SK-N-SH (cell line): Measurements from ENCODE around the gene HOPX. TPM values are rescaled to one million over a fixed set of nuclear protein-coding genes. Genes with fewer than 3 reads are reported as not detected.
A peak's percentile ranks its signal among the peaks of the same experiment; 100 is the strongest.

Experiments
- CTCF ChIA-PET: fragments of 300-600, 350-600 bp; formaldehyde crosslinking; extraction: SDS; loops from one replicate; lab custom pipeline; 2021; lab: Yijun Ruan, JAX
- POLR2A ChIA-PET: fragments of 350-600 bp; sonication (Branson Sonifier 250); formaldehyde crosslinking; extraction: SDS; loops from one replicate; lab custom pipeline; 2020; ENCODE audit warnings: antibody characterized with exemption, inconsistent platforms; lab: Yijun Ruan, JAX
- DNase-seq: peaks from one replicate; pipeline ENCODE4 v3.0.0; 2012
- H2AFZ ChIP-seq: fragments of 200-600 bp; sonication (generic); 2 replicates; pipeline ENCODE4 v1.8.1; 2016; ENCODE audit warnings: antibody characterized with exemption, mild to moderate bottlenecking, low read depth
- H3F3A ChIP-seq: fragments of 200-600 bp; sonication (generic); replicated peaks from 2 replicates; pipeline ENCODE3; 2016; ENCODE audit warnings: antibody characterized with exemption, mild to moderate bottlenecking; ENCODE audit not compliant: insufficient read depth
- H3K27ac ChIP-seq, 2 experiments: fragments of 200-500 bp in 1 of 2; fragments of 200-600 bp in 1 of 2; sonication (Bioruptor generic) in 1 of 2; sonication (generic), shearing (Covaris generic) in 1 of 2; 2 replicates each; pipeline versions ENCODE4 v1.5.1 to v1.6.1; 2014 to 2016; ENCODE audit warnings: low read depth in 2 of 2, inconsistent platforms in 1 of 2, low read length in 1 of 2, mild to moderate bottlenecking in 1 of 2, mixed read lengths in 1 of 2
- H3K27me3 ChIP-seq: fragments of 200-600 bp; sonication (generic), shearing (Covaris generic); 2 replicates; pipeline ENCODE4 v1.6.1; 2016; ENCODE audit warnings: mixed run types; ENCODE audit not compliant: insufficient read depth
- H3K36me3 ChIP-seq, 2 experiments: fragments of 200-500 bp in 1 of 2; fragments of 200-600 bp in 1 of 2; sonication (Bioruptor generic) in 1 of 2; sonication (generic) in 1 of 2; replicated peaks in 1 of 2; 2 replicates each; pipeline versions ENCODE3 to v1.5.1; 2014 to 2016; ENCODE audit warnings: low read length in 1 of 2, mild to moderate bottlenecking in 1 of 2; ENCODE audit not compliant: insufficient read depth in 2 of 2, control insufficient read depth in 1 of 2
- H3K4me1 ChIP-seq, 2 experiments: fragments of 200-500 bp in 1 of 2; fragments of 200-600 bp in 1 of 2; sonication (Bioruptor generic) in 1 of 2; sonication (generic), shearing (Covaris generic) in 1 of 2; 2 replicates each; pipeline versions ENCODE4 v1.5.1 to v1.6.1; 2014 to 2016; ENCODE audit warnings: low read depth in 1 of 2, low read length in 1 of 2, mixed run types in 1 of 2; ENCODE audit not compliant: insufficient read depth in 2 of 2, control insufficient read depth in 1 of 2
- H3K4me2 ChIP-seq: fragments of 200-600 bp; sonication (generic), shearing (Covaris generic); 2 replicates; pipeline ENCODE4 v1.6.1; 2017; ENCODE audit warnings: mixed run types
- H3K4me3 ChIP-seq, 2 experiments: fragments of 200-500 bp in 1 of 2; fragments of 200-600 bp in 1 of 2; sonication (Bioruptor generic) in 1 of 2; sonication (generic), shearing (Covaris generic) in 1 of 2; 2 replicates each; pipeline versions ENCODE4 v1.5.1 to v1.8.1; 2014 to 2016; ENCODE audit warnings: low read depth in 2 of 2, inconsistent platforms in 1 of 2, low read length in 1 of 2, mild to moderate bottlenecking in 1 of 2, mixed read lengths in 1 of 2, moderate library complexity in 1 of 2
- H3K79me2 ChIP-seq: fragments of 200-600 bp; sonication (generic); 2 replicates; pipeline ENCODE4 v1.8.1; 2017; ENCODE audit warnings: mild to moderate bottlenecking; ENCODE audit not compliant: insufficient read depth
- H3K9ac ChIP-seq: fragments of 200-600 bp; sonication (generic); 2 replicates; pipeline ENCODE4 v1.6.1; 2017; ENCODE audit warnings: mixed run types
- H3K9me2 ChIP-seq: fragments of 200-600 bp; sonication (generic); 2 replicates; pipeline ENCODE4 v1.6.1; 2017; ENCODE audit warnings: mixed run types
- H3K9me3 ChIP-seq: fragments of 200-600 bp; sonication (generic); 2 replicates; pipeline ENCODE4 v1.6.1; 2017; ENCODE audit warnings: mixed run types, mild to moderate bottlenecking, moderate library complexity
- H4K20me1 ChIP-seq: fragments of 200-600 bp; sonication (generic); 2 replicates; pipeline ENCODE4 v1.6.1; 2017; ENCODE audit warnings: mild to moderate bottlenecking, mixed run types; ENCODE audit not compliant: insufficient read depth
- EP300 ChIP-seq, 2 experiments: IDR thresholded peaks; 2 replicates each; pipeline versions ENCODE4 v1.4.0 to v1.6.1; 2012; ENCODE audit warnings: borderline replicate concordance in 1 of 2, low read depth in 1 of 2, low read length in 1 of 2
- EZH2phosphoT487 ChIP-seq: fragments of 200-600 bp; sonication (generic); IDR thresholded peaks from 2 replicates; pipeline ENCODE4 v1.6.1; 2017; ENCODE audit warnings: low read depth, mixed run types, mild to moderate bottlenecking, antibody characterized with exemption, moderate library complexity, borderline replicate concordance
- FOXJ3 ChIP-seq: sonication (generic); formaldehyde crosslinking; IDR thresholded peaks from 2 replicates; pipeline ENCODE4 v1.5.1; 2020; ENCODE audit warnings: mild to moderate bottlenecking, missing genetic modification reagents
- GABPA ChIP-seq: IDR thresholded peaks from 2 replicates; pipeline ENCODE4 v1.4.0; 2012; ENCODE audit warnings: low read depth, mild to moderate bottlenecking
- JUND ChIP-seq: IDR thresholded peaks from 2 replicates; pipeline ENCODE4 v1.4.0; 2012
- MXI1 ChIP-seq: IDR thresholded peaks from 2 replicates; pipeline ENCODE4 v1.6.1; 2012; ENCODE audit warnings: mild to moderate bottlenecking, low read depth, low read length, improper control_type of control experiment
- NFIC ChIP-seq: IDR thresholded peaks from 2 replicates; pipeline ENCODE4 v1.4.0; 2012; ENCODE audit warnings: borderline replicate concordance
- RFX5 ChIP-seq: IDR thresholded peaks from 2 replicates; pipeline ENCODE4 v1.6.1; 2012; ENCODE audit warnings: mild to moderate bottlenecking, improper control_type of control experiment, low read length
- SMC3 ChIP-seq: IDR thresholded peaks from 2 replicates; pipeline ENCODE4 v1.6.1; 2012; ENCODE audit warnings: low read depth, low read length, improper control_type of control experiment
- TCF12 ChIP-seq: IDR thresholded peaks from 2 replicates; pipeline ENCODE4 v1.4.0; 2012
- ZBTB33 ChIP-seq: IDR thresholded peaks from 2 replicates; pipeline ENCODE4 v1.4.0; 2012; ENCODE audit warnings: low read depth, borderline replicate concordance
- WGBS: methylation state at CpG from one replicate; pipeline ENCODE4 v1.1.6; 2017; ENCODE audit warnings: low lambda C conversion rate; 5-methylcytosine and 5-hydroxymethylcytosine counted together
- polyA plus RNA-seq, 3 experiments: library from polyadenylated mRNA; depleted of rRNA; stranded (reverse); fragments of >200 nt; gene quantifications; 2 replicates each; pipeline ENCODE4 v1.2.3, GENCODE V29; 2012
- TF ChIP-seq, protein P1 (sequence below): IDR thresholded peaks from 2 replicates; pipeline ENCODE4; 2012

HOPX gene
- polyA plus RNA-seq, 1 of the 3 experiments (the other 2 are of a cell fraction) = 0.05 TPM

- Histone ChIP-seq H2AFZ (no peak overlapping the region), H3K27me3 (peaks cover 57% of the 10 kb centered on the region), H3K27ac (no peak overlapping the region), H3K4me2 (no peak overlapping the region), H3K36me3 (no peaks in the 10 kb centered on the region), H3K4me3 (no peak overlapping the region), H4K20me1 (no peaks in the 10 kb centered on the region), H3K9me3 (no peaks in the 10 kb centered on the region), H3F3A (no peaks in the 10 kb centered on the region), H3K79me2 (no peaks in the 10 kb centered on the region), H3K4me1 (peaks cover 5 to 11% of the 10 kb centered on the region in 2 experiments; a peak in 1 of 4 replicates), H3K9me2 (no peaks in the 10 kb centered on the region), H3K9ac (no peak overlapping the region)
- DNase-seq = no peak
- POLR2A ChIA-PET = no interaction called here
- TF ChIP-seq EP300 (IDR thresholded peaks at IDR 0.05; ENCODE audit: borderline replicate concordance in 1 of 2, low read depth in 1 of 2, low read length in 1 of 2) (no peak), MXI1 (no peak), SMC3 (no peak), RFX5 (no peak)
- TF ChIP-seq, protein P1, sequence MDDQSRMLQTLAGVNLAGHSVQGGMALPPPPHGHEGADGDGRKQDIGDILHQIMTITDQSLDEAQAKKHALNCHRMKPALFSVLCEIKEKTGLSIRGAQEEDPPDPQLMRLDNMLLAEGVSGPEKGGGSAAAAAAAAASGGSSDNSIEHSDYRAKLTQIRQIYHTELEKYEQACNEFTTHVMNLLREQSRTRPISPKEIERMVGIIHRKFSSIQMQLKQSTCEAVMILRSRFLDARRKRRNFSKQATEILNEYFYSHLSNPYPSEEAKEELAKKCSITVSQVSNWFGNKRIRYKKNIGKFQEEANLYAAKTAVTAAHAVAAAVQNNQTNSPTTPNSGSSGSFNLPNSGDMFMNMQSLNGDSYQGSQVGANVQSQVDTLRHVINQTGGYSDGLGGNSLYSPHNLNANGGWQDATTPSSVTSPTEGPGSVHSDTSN = 0 out of 2 replicates have a peak, but pooled peaks have one; percentile 9
- CTCF ChIA-PET = interaction anchor here (1.0 to 2.1 kb wide), 6 partner anchors 10 to 178 kb away, joined by 3 to 8 read pairs (median 6); no protein-coding TSS in a partner anchor
- WGBS = 48% methylated on average over 3 of the region's 3 CpGs
Observed at GRCh38 chr4:56658528-56658927, 22.6 kb downstream of the HOPX start.

DNA sequence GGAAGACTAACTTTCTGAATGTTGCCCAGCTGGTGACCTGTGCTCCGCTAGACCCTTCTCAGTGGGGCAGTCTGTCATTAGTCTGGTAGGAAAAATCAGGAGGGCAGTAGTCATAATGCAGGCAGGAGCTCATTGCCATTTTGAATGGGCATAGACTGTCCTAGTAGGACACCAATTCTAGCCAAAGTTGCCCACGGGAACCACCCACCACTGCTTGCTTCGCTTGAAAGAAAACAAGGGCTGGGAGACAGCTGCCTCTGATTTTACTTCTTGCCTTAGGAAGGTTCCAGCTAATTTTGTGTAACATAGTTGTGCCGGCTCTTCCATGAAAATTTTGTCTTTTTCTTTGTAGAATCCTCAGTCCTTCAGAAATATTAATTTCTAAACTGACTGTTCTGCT, 23.3 kb downstream of the HOPX start:
- Histone ChIP-seq H3K9me2 (no peaks in the 10 kb centered on the region), H4K20me1 (no peaks in the 10 kb centered on the region), H3K36me3 (no peaks in the 10 kb centered on the region), H3K79me2 (no peaks in the 10 kb centered on the region), H2AFZ (no peak overlapping the region), H3K9ac (no peak overlapping the region), H3F3A (no peaks in the 10 kb centered on the region), H3K4me1 (peaks cover 5 to 11% of the 10 kb centered on the region in 2 experiments; a peak in 1 of 4 replicates), H3K27ac (no peak overlapping the region), H3K4me2 (no peak overlapping the region), H3K27me3 (peaks cover 59% of the 10 kb centered on the region), H3K9me3 (no peaks in the 10 kb centered on the region), H3K4me3 (no peak overlapping the region)
- ChIA-PET CTCF (interaction anchor here (1.4 to 2.1 kb wide), 5 partner anchors 9 to 179 kb away, joined by 3 to 8 read pairs (median 5); no protein-coding TSS in a partner anchor), POLR2A (no interaction called here)
- DNase-seq = no peak
- no peak for TF ChIP-seq FOXJ3 (CRISPR knock-in tag)
- TF ChIP-seq GABPA = no peak
- TF ChIP-seq ZBTB33 = no peak
- TF ChIP-seq TCF12 = no peak
- no peak for TF ChIP-seq NFIC
- no peak for TF ChIP-seq EZH2phosphoT487
- TF ChIP-seq JUND = no peak
- WGBS = 50% methylated on average over 3 of the region's 4 CpGs
